Measurements from ENCODE around the gene TAS2R31. TPM values are rescaled to one million over a fixed set of nuclear protein-coding genes. Genes with fewer than 3 reads are reported as not detected.
"Not testable (repeated sequence)": the region's sequence is repeated elsewhere in the genome, so short reads cannot be mapped to it uniquely, and the experiment has no call there.

TAS2R31 gene
- total RNA-seq: 0.92 TPM

- no peak for ATAC-seq
These were observed at the start of gene TAS2R31 for GRCh38 chr12:11031307-11031706. TSS of gene TAS2R31 (minus strand) at chr12:11031407. CDS start at chr12:11031335, 72 bp downstream.

- no peak for ATAC-seq
These were observed 47.0 kb upstream of the TAS2R31 start for GRCh38 chr12:11078246-11078645.

DNA sequence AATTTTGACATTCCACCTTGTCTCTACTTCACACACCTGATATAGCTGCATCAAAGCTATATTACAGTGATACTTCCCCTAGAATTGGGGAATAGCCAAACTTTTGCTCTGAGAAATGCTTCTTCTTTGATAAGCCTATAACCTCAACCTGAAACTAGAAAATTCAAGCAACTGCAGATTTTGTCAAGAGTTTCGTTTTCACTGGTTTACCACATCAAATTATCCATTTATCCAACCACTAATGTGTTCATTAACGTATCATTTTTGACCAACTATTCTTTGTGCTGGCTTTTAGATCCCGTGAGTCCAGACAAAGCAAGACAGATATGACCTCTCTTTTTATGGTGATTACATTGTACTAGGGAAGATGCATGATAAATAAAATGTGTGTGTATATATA is 44.4 kb upstream of the TAS2R31 start:
- no peak for ATAC-seq

DNA sequence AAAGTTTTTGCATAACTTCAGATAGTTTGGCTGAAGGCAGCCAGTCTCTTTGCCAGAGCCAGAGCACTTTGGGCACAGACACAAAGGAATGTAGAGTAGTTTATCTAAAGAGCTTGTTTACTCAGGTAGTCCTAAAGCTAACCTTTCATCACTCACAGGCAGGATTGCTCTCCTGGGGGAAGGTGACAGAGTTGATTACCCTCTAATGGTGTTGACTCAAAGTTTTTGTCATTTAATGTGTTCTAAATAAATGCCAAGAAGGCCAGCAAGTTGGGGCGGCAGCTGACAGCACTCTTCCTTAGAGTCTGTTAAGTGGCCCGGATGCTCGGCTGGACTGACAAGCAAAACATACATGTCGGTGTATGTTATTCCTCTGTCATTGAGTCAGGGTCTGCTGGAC is 40.2 kb upstream of the TAS2R31 start:
- no peak for ATAC-seq

- no peak for ATAC-seq
These were observed 39.8 kb upstream of the TAS2R31 start for GRCh38 chr12:11070999-11071398.

- no peak for ATAC-seq
These were observed 38.7 kb upstream of the TAS2R31 start for GRCh38 chr12:11069854-11070365.

DNA sequence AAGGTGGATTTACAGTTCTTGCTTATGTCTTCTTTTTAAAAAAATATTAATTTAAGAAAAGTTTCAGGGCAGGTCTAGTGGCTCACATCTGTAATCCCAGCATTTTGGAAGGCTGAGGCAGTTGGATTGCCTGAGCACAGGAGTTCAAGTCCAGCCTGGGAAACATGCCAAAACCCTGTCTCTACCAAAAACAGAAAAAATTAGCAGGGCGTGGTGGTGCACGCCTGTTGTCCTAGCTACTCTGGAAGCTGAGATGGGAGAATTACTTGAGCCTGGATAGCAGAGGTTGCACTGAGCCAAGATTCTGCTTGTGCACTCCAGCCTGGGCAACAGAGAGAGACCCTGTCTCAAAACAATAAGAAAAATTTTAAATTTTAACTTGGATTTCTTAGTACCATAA is 36.3 kb upstream of the TAS2R31 start:
- ATAC-seq: no peak

- ATAC-seq: not testable (repeated sequence)
These were observed 31.0 kb upstream of the TAS2R31 start, which contains the start of gene TAS2R46 for GRCh38 chr12:11062194-11062593. TSS of gene TAS2R46 (minus strand) at chr12:11062294. CDS start at chr12:11062294, 0 bp downstream.

- no peak for ATAC-seq
These were observed 28.6 kb upstream of the TAS2R31 start for GRCh38 chr12:11059784-11060183.

DNA sequence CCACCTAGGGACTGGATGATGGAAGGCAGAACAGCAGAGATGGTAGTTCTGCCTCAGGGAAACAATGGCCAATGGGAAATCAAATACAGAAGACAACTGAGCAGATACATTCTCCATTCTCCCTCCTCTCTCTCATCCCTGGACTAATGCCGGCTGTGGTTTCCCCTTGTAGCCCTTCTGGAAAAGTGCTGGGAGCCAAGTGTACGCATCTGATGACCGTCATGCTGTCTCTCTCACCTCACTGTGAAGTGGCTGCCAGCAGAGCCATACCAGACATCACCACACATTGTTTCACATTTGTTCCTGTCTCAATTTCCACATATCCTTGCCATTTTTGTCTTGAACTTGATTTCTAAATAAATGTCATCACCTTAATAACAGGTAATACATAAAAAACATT is 27.8 kb upstream of the TAS2R31 start:
- ATAC-seq: no peak

- ATAC-seq: no peak
These were observed 24.1 kb upstream of the TAS2R31 start for GRCh38 chr12:11055306-11055705.

- not testable (repeated sequence) for ATAC-seq
These were observed 18.8 kb upstream of the TAS2R31 start for GRCh38 chr12:11049806-11050531.

- not testable (repeated sequence) for ATAC-seq
These were observed 10.2 kb upstream of the TAS2R31 start for GRCh38 chr12:11041366-11041765.

DNA sequence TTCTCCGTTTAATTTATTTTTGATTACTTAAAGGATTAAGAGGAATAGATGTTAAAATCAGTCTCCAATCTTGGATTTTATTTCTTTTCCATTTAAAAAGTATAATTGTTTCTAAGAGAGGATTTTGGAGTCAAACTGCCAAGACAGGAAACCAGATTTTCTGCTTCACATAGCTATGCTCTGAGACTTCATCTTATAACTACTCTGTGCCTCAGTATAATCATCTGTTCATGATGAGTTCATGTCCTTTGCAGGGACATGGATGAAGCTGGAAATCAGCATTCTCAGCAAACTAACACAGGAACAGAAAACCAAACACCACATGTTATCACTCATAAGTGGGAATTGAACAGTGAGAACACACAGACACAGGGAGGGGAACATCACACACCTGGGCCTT is 9.0 kb upstream of the TAS2R31 start:
- ATAC-seq: no peak

GRCh38 chr12:11039171-11039570 is 8.0 kb upstream of the TAS2R31 start:
- ATAC-seq: no peak

GRCh38 chr12:11033959-11034358 is 2.8 kb upstream of the TAS2R31 start:
- ATAC-seq: not testable (repeated sequence)

- no peak for ATAC-seq
These were observed 5.1 kb downstream of the TAS2R31 start for GRCh38 chr12:11026118-11026517.

DNA sequence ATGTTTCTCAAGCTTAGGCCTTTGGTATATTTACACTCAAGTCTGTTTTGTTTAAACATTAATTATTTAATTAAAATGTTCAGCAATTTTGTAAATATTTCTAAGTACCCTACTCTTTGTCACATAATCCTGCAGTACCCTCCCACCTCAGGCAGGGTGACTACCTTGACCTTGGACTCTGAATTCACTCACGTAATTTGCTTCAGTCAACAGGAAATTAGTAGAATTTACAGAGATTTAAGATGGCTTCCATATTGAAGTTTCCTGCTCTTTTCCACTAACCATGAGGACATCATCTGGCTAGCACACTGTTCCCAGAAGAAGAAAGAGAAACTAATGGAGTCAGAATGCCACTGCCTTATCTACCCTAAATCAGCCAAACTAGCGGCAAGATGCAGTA is 7.8 kb downstream of the TAS2R31 start:
- ATAC-seq: no peak

DNA sequence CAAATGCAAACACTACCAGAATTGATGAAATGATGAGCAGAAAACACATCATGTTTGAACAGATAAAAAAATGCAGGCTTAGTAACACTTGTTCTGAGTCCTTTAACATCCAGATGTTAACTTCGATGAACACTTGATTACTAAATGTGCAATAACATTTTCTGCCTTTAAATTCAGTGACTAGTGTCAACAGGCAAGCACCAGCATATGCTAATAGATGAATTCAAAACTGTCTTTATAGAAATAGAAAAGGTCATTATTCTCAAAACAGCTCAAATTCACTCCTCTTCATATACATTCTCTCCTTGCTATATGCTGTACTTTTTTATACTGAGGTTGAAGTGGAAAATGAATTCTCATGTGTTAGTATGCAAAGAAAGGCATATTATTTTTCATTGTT is 8.7 kb downstream of the TAS2R31 start, which contains the start of gene TAS2R19:
Gene TAS2R19 (minus strand): TSS at position 101 of the 400 bp plus-strand sequence. CDS start 49 bp downstream, at position 52.
- no peak for ATAC-seq

DNA sequence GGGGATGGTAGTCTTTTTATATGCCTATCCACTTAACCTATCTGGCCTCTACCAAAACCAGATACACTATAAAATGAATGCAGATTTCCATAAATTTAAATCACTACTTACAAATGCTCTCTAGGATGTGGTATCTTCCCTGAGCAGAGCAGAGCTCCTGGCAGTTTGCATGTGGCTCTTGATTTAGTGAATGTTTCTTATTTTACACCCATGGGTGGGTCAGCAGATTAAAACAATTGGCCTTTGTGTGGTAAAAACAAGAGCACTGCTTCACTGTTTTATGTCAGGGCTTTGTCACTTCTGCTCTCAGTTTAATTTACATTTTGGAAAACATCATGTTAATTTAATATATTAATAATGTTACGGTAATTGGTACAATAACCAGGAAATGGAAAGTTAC is 14.3 kb downstream of the TAS2R31 start:
- ATAC-seq: no peak

GRCh38 chr12:11015775-11016430 is 15.3 kb downstream of the TAS2R31 start:
- ATAC-seq: no peak

DNA sequence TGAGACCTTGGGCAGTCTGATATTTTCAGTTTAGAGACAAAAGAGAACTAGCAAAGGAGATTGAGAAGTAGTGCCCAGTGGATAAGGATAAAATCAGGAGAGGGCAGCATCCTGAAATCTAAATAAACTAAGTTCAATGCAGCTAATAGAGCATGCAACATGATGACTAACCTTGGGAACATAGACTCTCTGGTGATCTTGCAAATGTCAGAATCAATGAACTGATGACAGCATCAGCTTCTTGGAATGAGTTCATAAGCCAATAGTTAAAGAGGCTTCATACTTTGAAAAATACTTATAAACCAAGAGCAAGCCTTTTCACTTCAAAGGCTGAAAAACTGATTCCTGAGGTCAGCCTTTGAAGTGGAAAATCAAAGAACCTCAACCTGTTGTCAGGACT is 17.0 kb downstream of the TAS2R31 start:
- ATAC-seq: no peak

DNA sequence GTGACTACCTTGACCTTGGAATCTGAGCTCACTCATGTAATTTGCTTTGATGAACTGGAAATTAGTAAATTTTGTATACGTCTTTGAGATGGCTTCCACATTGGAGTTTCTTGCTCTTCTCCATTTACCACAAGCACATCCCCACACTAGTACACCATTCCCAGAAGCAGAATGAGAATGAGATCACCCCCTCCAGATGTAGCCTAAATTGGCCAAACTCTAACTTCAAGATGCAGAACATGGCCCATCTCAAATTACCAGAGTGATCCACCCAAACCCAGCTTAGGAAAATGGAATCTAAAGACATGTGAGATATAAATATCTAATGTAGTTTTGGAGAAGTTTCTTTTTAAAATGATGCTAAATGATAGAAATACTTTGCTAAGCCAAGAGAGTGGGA is 23.6 kb downstream of the TAS2R31 start:
- no peak for ATAC-seq

- no peak for ATAC-seq
These were observed 33.0 kb downstream of the TAS2R31 start, which contains the start of gene TAS2R20 for GRCh38 chr12:10998204-10998603. TSS of gene TAS2R20 (minus strand) at chr12:10998304. CDS start at chr12:10997875, 429 bp downstream.
